CD14-positive monocyte (primary cell): Measurements from ENCODE around the gene SPTBN2. TPM values are rescaled to one million over a fixed set of nuclear protein-coding genes. Genes with fewer than 3 reads are reported as not detected.
A peak's percentile ranks its signal among the peaks of the same experiment; 100 is the strongest.

Source experiments
- DNase-seq, 3 donors: peaks; one replicate each; pipeline ENCODE4 v3.0.0-alpha.2; 2011 to 2022
- H2AFZ ChIP-seq: 2 replicates; pipeline ENCODE4 v1.6.0; 2012; ENCODE audit warnings: mild to moderate bottlenecking, low read depth, low read length, inconsistent platforms; ENCODE audit not compliant: insufficient read depth, poor library complexity, severe bottlenecking
- H3K27ac ChIP-seq, 2 donors: 1 replicate in 1 of 2; 2 replicates in 1 of 2; pipeline ENCODE4 v1.5.1; 2012 to 2013; ENCODE audit warnings: low read length in 2 of 2, control low read depth in 1 of 2, inconsistent platforms in 1 of 2, low read depth in 1 of 2, mild to moderate bottlenecking in 1 of 2
- H3K27me3 ChIP-seq, 2 donors: one replicate each; pipeline versions ENCODE4 v1.6.0 to v1.6.1; 2011 to 2013; ENCODE audit warnings: low read length in 2 of 2; ENCODE audit not compliant: control insufficient read depth in 2 of 2, insufficient read depth in 2 of 2
- H3K36me3 ChIP-seq, 2 donors: replicated peaks in 1 of 2; 1 replicate in 1 of 2; 2 replicates in 1 of 2; pipeline versions ENCODE4 v1.5.1 to v1.6.1; 2012 to 2013; ENCODE audit warnings: low read length in 2 of 2, control low read depth in 1 of 2, inconsistent platforms in 1 of 2, mild to moderate bottlenecking in 1 of 2; ENCODE audit not compliant: insufficient read depth in 2 of 2, control insufficient read depth in 1 of 2
- H3K4me1 ChIP-seq, 2 donors: 1 replicate in 1 of 2; 2 replicates in 1 of 2; pipeline versions ENCODE4 v1.5.1 to v1.6.1; 2012 to 2013; ENCODE audit warnings: low read length in 2 of 2, control low read depth in 1 of 2, inconsistent platforms in 1 of 2, mild to moderate bottlenecking in 1 of 2, moderate library complexity in 1 of 2; ENCODE audit not compliant: insufficient read depth in 2 of 2, control insufficient read depth in 1 of 2
- H3K4me2 ChIP-seq: replicated peaks from 2 replicates; pipeline ENCODE3; 2012; ENCODE audit warnings: low read length, moderate library complexity, mild to moderate bottlenecking; ENCODE audit not compliant: poor library complexity, severe bottlenecking; ENCODE audit errors: extremely low read depth
- H3K4me3 ChIP-seq, 3 experiments: fragments of 200-600 bp in 1 of 3; sonication (generic) in 1 of 3; replicated peaks in 1 of 3; 1 replicate in 2 of 3; 2 replicates in 1 of 3; pipeline ENCODE4 v1.5.1; 2011 to 2013; ENCODE audit warnings: low read length in 3 of 3, mild to moderate bottlenecking in 3 of 3, control low read depth in 2 of 3, low read depth in 2 of 3, inconsistent platforms in 1 of 3, moderate library complexity in 1 of 3
- H3K79me2 ChIP-seq: 2 replicates; pipeline ENCODE4 v1.6.0; 2012; ENCODE audit warnings: mild to moderate bottlenecking, control low read depth, inconsistent platforms, low read length, moderate library complexity; ENCODE audit not compliant: insufficient read depth
- H3K9ac ChIP-seq: 2 replicates; pipeline ENCODE4 v1.6.0; 2017; ENCODE audit warnings: low read length, mild to moderate bottlenecking; ENCODE audit not compliant: insufficient read depth, poor library complexity, severe bottlenecking
- H3K9me3 ChIP-seq, 2 donors: replicated peaks in 1 of 2; 1 replicate in 1 of 2; 2 replicates in 1 of 2; pipeline versions ENCODE4 v1.5.1 to v1.6.1; 2012 to 2013; ENCODE audit warnings: low read length in 2 of 2, control low read depth in 1 of 2; ENCODE audit not compliant: control insufficient read depth in 1 of 2, insufficient read depth in 1 of 2
- H4K20me1 ChIP-seq: 2 replicates; pipeline ENCODE4 v1.6.0; 2012; ENCODE audit warnings: mild to moderate bottlenecking, low read length, control low read depth, moderate library complexity; ENCODE audit not compliant: insufficient read depth
- H3K27ac Mint-ChIP-seq, 7 donors: one replicate each; pipeline ENCODE4 v1.8.0; 2020; ENCODE audit warnings: mild to moderate bottlenecking in 7 of 7, mixed read lengths in 7 of 7, moderate library complexity in 6 of 7, inconsistent platforms in 2 of 7
- H3K27me3 Mint-ChIP-seq, 3 donors: one replicate each; pipeline ENCODE4 v1.8.0; 2021 to 2022; ENCODE audit warnings: low read depth in 3 of 3, mild to moderate bottlenecking in 3 of 3, mixed read lengths in 3 of 3, moderate library complexity in 3 of 3, inconsistent platforms in 1 of 3
- H3K36me3 Mint-ChIP-seq, 2 donors: one replicate each; pipeline ENCODE4 v1.8.0; 2020; ENCODE audit warnings: mixed read lengths in 2 of 2, inconsistent platforms in 1 of 2, mild to moderate bottlenecking in 1 of 2
- H3K4me1 Mint-ChIP-seq: one replicate; pipeline ENCODE4 v1.8.0; 2020; ENCODE audit warnings: mild to moderate bottlenecking, mixed read lengths
- H3K4me3 Mint-ChIP-seq, 2 donors: one replicate each; pipeline ENCODE4 v1.8.0; 2020; ENCODE audit warnings: mild to moderate bottlenecking in 2 of 2, mixed read lengths in 2 of 2, moderate library complexity in 1 of 2
- H3K9me3 Mint-ChIP-seq, 7 donors: one replicate each; pipeline ENCODE4 v1.8.0; 2020 to 2022; ENCODE audit warnings: mixed read lengths in 7 of 7, mild to moderate bottlenecking in 6 of 7, moderate library complexity in 6 of 7, inconsistent platforms in 2 of 7
- WGBS: methylation state at CpG from one replicate; pipeline ENCODE4 v1.1.5; 2013; ENCODE audit warnings: missing lambda C conversion rate; ENCODE audit not compliant: insufficient coverage; 5-methylcytosine and 5-hydroxymethylcytosine counted together
- intact Hi-C, 2 donors: fragments of 100-400 bp; cut with micrococcal nuclease; formaldehyde crosslinking; loops; one replicate each; pipeline versions ENCODE4 v1.15.0 to v1.15.1; 2023
- polyA plus RNA-seq, 3 donors: library from polyadenylated mRNA; depleted of rRNA in 1 of 3; unstranded in 2 of 3; stranded (reverse) in 1 of 3; fragments of 300-500 nt in 2 of 3; fragments of >200 nt in 1 of 3; fragmentation: Illumina TruSeq in 2 of 3; gene quantifications; 1 replicate in 2 of 3; 2 replicates in 1 of 3; pipeline ENCODE4 v1.2.3, GENCODE V29; 2012 to 2021
- TF ChIP-seq, protein P1 (sequence below): fragments of 200-600 bp; IDR thresholded peaks from one replicate; pipeline ENCODE4 v1.8.0; 2022; ENCODE audit warnings: antibody characterized with exemption, mild to moderate bottlenecking

SPTBN2 gene
- polyA plus RNA-seq, 3 donors: not detected

DNA sequence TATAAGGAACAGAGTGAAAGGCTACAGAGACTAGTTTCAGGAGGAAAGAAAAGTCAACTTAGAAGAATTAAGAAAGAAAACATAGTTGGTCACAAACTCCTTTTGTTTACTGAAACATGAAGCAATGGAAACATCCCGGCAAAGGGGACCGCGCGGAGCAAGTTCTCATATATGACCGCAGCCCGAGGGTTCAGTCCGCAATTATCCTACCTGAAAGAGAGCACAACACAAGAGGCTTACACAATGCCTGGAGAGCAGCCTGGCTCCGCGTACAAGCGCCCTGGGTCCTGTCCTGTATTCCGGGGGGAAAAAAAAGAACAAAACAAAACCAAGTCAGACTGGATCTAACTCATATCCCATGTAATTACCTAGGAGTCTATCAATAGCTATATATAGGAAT is 63.6 kb downstream of the SPTBN2 start:
- TF ChIP-seq, protein P1, sequence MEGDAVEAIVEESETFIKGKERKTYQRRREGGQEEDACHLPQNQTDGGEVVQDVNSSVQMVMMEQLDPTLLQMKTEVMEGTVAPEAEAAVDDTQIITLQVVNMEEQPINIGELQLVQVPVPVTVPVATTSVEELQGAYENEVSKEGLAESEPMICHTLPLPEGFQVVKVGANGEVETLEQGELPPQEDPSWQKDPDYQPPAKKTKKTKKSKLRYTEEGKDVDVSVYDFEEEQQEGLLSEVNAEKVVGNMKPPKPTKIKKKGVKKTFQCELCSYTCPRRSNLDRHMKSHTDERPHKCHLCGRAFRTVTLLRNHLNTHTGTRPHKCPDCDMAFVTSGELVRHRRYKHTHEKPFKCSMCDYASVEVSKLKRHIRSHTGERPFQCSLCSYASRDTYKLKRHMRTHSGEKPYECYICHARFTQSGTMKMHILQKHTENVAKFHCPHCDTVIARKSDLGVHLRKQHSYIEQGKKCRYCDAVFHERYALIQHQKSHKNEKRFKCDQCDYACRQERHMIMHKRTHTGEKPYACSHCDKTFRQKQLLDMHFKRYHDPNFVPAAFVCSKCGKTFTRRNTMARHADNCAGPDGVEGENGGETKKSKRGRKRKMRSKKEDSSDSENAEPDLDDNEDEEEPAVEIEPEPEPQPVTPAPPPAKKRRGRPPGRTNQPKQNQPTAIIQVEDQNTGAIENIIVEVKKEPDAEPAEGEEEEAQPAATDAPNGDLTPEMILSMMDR: no peak

DNA sequence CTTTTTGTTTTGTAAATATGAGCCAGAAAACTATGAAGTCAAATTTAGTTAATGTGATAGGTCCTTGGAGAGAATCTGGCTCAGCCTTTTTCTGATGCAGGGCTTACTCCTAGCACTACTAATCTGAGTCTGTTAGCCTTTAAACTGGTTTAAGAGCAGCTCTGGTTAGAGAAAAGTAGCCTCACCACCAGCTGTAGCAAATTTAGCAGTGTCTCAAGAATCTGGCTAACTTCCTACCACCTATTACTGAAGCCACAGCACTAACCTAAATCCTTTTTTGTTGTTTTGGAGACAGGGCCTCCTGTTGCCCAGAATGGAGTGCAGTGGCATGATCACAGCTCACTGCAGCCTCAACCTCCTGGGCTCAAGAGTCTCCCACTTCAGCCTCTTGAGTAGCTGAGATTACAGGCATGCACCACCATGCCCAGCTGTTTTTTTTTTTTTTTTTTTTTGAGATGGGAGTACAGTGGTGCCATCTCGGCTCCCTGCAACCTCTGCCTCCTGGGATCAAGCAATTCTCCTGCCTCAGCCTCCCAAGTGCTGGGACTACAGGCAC is 65.2 kb downstream of the SPTBN2 start:
- H3K4me1 Mint-ChIP-seq: peaks cover 10% of the 10 kb centered on the region
- no peaks in the 10 kb centered on the region for H3K27me3 ChIP-seq
- no peak overlapping the region for H3K4me3 ChIP-seq
- H3K27ac Mint-ChIP-seq: peak overlapping the region in 1 of 7 donors; percentile 21
- DNase-seq: no peak
- intact Hi-C loops: no loop called here
- H3K9me3 ChIP-seq: no peaks in the 10 kb centered on the region
- H3K36me3 ChIP-seq: peaks cover 45 to 73% of the 10 kb centered on the region in 2 donors
- H3K9ac ChIP-seq: no peak overlapping the region
- no peak overlapping the region for H3K27ac ChIP-seq
- H3K9me3 Mint-ChIP-seq: no peaks in the 10 kb centered on the region
- H3K27me3 Mint-ChIP-seq: no peaks in the 10 kb centered on the region
- H3K36me3 Mint-ChIP-seq: peaks cover 50 to 81% of the 10 kb centered on the region in 2 donors
- no peak overlapping the region for H3K4me3 Mint-ChIP-seq
- no CpG with 5 or more reads among the region's 1 CpG for WGBS
- no peak overlapping the region for H2AFZ ChIP-seq
- H3K79me2 ChIP-seq: peaks cover 60% of the 10 kb centered on the region
- H4K20me1 ChIP-seq: peaks cover 41% of the 10 kb centered on the region
- TF ChIP-seq, protein P1: no peak
- H3K4me1 ChIP-seq: peaks cover 12 to 13% of the 10 kb centered on the region in 2 donors
- no peak overlapping the region for H3K4me2 ChIP-seq

More for the DNA sequence above, 63.6 kb downstream of the SPTBN2 start:
- H3K27me3 ChIP-seq: no peaks in the 10 kb centered on the region
- Mint-ChIP-seq H3K27me3 (no peaks in the 10 kb centered on the region), H3K27ac (peak overlapping the region in 1 of 7 donors; percentile 44), H3K4me1 (peaks cover under 1% of the 10 kb centered on the region), H3K4me3 (no peak overlapping the region), H3K36me3 (peaks cover 50 to 83% of the 10 kb centered on the region in 2 donors), H3K9me3 (no peaks in the 10 kb centered on the region)
- intact Hi-C loops: no loop called here
- H3K4me2 ChIP-seq: no peak overlapping the region
- peaks cover 49 to 88% of the 10 kb centered on the region in 2 donors for H3K36me3 ChIP-seq
- 99% methylated on average over 9 of the region's 11 CpGs for WGBS
- no peak overlapping the region for H3K27ac ChIP-seq
- no peak overlapping the region for H3K4me3 ChIP-seq
- no peak for DNase-seq
- H3K79me2 ChIP-seq: peaks cover 72% of the 10 kb centered on the region
- H4K20me1 ChIP-seq: peaks cover 33% of the 10 kb centered on the region
- H3K4me1 ChIP-seq: peaks cover under 1% of the 10 kb centered on the region in 2 donors
- no peaks in the 10 kb centered on the region for H3K9me3 ChIP-seq
- H2AFZ ChIP-seq: no peak overlapping the region
- H3K9ac ChIP-seq: no peak overlapping the region
